Lung (tissue), 12 donors: ENCODE results near the gene SPON2. TPM values are rescaled to one million over a fixed set of nuclear protein-coding genes. Genes with fewer than 3 reads are reported as not detected.

Experiments
- ATAC-seq: fragments of 200-7000 bp; cut with Tn5 transposase; one replicate; pipeline ENCODE4 v1.9.1; 2020; ENCODE audit warnings: moderate number of reproducible peaks; ENCODE audit not compliant: insufficient read depth, low FRiP score
- DNase-seq, 3 donors: peaks; one replicate each; pipeline ENCODE4 v3.0.0-alpha.2; 2013 to 2017
- H3K27ac ChIP-seq, 2 donors: one replicate each; pipeline ENCODE4 v1.5.1; 2013; ENCODE audit warnings: mild to moderate bottlenecking in 2 of 2, moderate library complexity in 2 of 2, control low read depth in 1 of 2, inconsistent platforms in 1 of 2, low read depth in 1 of 2, low read length in 1 of 2
- H3K27me3 ChIP-seq, 3 donors: one replicate each; pipeline ENCODE4 v1.5.1; 2013; ENCODE audit warnings: low read length in 2 of 3; ENCODE audit not compliant: control insufficient read depth in 3 of 3, insufficient read depth in 3 of 3
- H3K36me3 ChIP-seq, 4 donors: one replicate each; pipeline ENCODE4 v1.5.1; 2013; ENCODE audit warnings: low read length in 4 of 4, mild to moderate bottlenecking in 1 of 4, moderate library complexity in 1 of 4; ENCODE audit not compliant: control insufficient read depth in 4 of 4, insufficient read depth in 4 of 4
- H3K4me1 ChIP-seq, 5 donors: one replicate each; pipeline ENCODE4 v1.5.1; 2013; ENCODE audit warnings: low read length in 5 of 5, mild to moderate bottlenecking in 2 of 5, moderate library complexity in 1 of 5; ENCODE audit not compliant: control insufficient read depth in 5 of 5, insufficient read depth in 5 of 5
- H3K4me3 ChIP-seq: one replicate; pipeline ENCODE4 v1.5.1; 2013; ENCODE audit warnings: mild to moderate bottlenecking, control low read depth, moderate library complexity
- H3K9ac ChIP-seq, 2 donors: one replicate each; pipeline ENCODE4 v1.5.1; 2013; ENCODE audit warnings: low read length in 2 of 2, control low read depth in 1 of 2; ENCODE audit not compliant: insufficient read depth in 1 of 2
- H3K9me3 ChIP-seq, 4 donors: one replicate each; pipeline ENCODE4 v1.5.1; 2013; ENCODE audit warnings: low read length in 3 of 4, mild to moderate bottlenecking in 1 of 4, moderate library complexity in 1 of 4; ENCODE audit not compliant: control insufficient read depth in 4 of 4, insufficient read depth in 3 of 4
- WGBS, 2 donors: extraction: QIAGEN DNeasy Blood & Tissue Kit; methylation state at CpG; one replicate each; pipeline ENCODE4 v1.1.7; 2013; 5-methylcytosine and 5-hydroxymethylcytosine counted together
- polyA plus RNA-seq, 2 donors: library from polyadenylated mRNA; stranded (reverse); fragments of 200-250 nt; gene quantifications; one replicate each; pipeline ENCODE4 v1.2.1, GENCODE V29; 2013
- total RNA-seq, 2 donors: library from RNA; depleted of rRNA in 1 of 2; stranded (reverse); fragments of >200 nt in 1 of 2; gene quantifications; one replicate each; pipeline ENCODE4 v1.2.1, GENCODE V29; 2014 to 2021
- TF ChIP-seq, protein P1 (sequence below): IDR thresholded peaks from 2 replicates; pipeline ENCODE4 v1.5.1; 2012; ENCODE audit warnings: mild to moderate bottlenecking; ENCODE audit errors: control extremely low read depth, extremely low read depth
- donor health status: control.
- donor health status: control.
- donor health status: Bipolar disorder and iron deficiency.
- donor health status: healthy.
- donor health status: DM: yes; HTN: yes; CAD: no.

The SPON2 gene
- total and polyA plus RNA-seq, 4 donors, result 21.0 to 106 (median 68.5) TPM

DNA sequence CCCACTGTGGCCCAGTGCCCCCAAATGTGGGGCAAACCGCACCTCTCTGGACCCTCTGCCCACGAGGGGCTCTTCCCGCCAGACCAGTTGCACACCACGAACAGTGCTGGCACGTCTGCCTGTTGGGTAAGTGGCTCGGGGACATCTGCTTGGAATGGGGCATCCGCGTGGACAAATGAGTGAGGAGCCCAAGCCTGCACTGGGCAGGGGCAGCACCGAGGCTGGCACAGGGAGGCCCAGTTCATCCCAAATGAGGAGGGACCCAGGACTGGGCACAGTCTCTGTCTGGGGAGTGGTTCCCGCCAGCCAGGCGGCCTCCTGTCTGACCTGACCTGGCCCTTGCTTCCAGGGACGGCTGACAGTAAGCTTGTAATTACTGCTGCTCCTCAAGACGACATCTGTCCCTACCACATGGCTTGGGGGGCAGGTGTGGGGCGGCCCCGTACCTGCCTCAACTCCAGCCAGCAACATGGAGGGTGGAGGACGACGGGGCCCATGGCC is 3.2 kb downstream of the SPON2 start:
- Histone ChIP-seq H3K27ac (no peak overlapping the region), H3K9ac (no peak overlapping the region), H3K9me3 (no peaks in the 10 kb centered on the region), H3K4me3 (no peak overlapping the region), H3K4me1 (peaks cover 0 to 30% (median 6%) of the 10 kb centered on the region in 5 donors), H3K27me3 (peaks cover 0 to 31% (median 6%) of the 10 kb centered on the region in 3 donors), H3K36me3 (no peaks in the 10 kb centered on the region)
- ATAC-seq (no peak), DNase-seq (no peak)
- TF ChIP-seq, protein P1, sequence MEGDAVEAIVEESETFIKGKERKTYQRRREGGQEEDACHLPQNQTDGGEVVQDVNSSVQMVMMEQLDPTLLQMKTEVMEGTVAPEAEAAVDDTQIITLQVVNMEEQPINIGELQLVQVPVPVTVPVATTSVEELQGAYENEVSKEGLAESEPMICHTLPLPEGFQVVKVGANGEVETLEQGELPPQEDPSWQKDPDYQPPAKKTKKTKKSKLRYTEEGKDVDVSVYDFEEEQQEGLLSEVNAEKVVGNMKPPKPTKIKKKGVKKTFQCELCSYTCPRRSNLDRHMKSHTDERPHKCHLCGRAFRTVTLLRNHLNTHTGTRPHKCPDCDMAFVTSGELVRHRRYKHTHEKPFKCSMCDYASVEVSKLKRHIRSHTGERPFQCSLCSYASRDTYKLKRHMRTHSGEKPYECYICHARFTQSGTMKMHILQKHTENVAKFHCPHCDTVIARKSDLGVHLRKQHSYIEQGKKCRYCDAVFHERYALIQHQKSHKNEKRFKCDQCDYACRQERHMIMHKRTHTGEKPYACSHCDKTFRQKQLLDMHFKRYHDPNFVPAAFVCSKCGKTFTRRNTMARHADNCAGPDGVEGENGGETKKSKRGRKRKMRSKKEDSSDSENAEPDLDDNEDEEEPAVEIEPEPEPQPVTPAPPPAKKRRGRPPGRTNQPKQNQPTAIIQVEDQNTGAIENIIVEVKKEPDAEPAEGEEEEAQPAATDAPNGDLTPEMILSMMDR, result no peak
- 92 to 94% methylated on average over 17 of the region's 17 CpGs for WGBS, 2 donors

DNA sequence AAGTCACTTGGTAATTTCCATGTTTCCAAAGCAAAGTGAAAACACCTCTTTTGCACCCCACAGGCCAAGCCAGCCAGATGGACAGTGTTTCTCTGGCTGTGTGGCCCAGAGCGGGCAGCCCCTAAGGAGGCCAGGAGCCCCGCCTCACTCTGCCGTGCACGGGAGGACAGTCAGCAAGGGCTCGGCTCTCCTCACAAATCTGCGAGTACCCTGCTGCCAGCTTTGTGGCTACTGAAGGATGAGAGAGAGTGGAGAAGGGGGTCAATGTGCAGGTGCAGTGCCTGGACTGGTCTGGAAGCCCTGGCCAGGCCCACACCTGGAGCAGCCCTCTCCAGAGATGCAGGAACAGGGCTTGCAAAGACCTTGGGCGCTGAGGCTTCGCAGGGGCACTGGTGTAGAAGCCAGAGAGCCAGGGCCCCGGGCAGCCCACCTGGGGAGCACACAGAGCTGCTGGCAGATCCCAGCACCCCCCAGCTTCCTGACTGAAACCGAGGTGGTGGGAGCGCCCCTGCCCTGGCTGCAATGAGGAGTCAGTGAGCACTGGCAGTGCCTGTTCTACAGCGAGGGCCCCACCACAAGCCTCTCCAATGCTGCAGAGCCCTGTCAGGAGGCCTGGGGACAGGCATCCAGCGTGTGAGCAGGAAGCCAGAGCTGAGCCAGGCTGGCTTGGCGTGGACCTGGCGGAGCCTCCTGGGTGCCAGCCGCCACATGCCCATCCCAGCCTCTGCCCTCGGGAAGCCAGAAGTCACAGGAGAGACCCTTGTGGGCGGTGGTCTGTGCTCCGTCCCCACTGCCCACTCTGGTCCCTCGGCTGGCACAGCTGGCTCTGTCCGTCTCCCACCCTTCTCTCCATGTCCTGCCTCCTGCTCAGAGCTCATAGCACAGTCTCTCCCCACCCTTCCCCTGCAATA is 3.9 kb downstream of the SPON2 start:
- Histone ChIP-seq H3K36me3 (no peaks in the 10 kb centered on the region), H3K27me3 (peaks cover 0 to 30% (median 6%) of the 10 kb centered on the region in 3 donors), H3K9me3 (no peaks in the 10 kb centered on the region), H3K27ac (no peak overlapping the region), H3K4me3 (no peak overlapping the region), H3K9ac (no peak overlapping the region), H3K4me1 (peaks cover 0 to 24% (median 6%) of the 10 kb centered on the region in 5 donors)
- TF ChIP-seq, protein P1, result no peak
- no peak for DNase-seq
- ATAC-seq, result no peak
- 85 to 88% methylated on average over 20 to 21 of the region's 21 CpGs for WGBS, 2 donors

DNA sequence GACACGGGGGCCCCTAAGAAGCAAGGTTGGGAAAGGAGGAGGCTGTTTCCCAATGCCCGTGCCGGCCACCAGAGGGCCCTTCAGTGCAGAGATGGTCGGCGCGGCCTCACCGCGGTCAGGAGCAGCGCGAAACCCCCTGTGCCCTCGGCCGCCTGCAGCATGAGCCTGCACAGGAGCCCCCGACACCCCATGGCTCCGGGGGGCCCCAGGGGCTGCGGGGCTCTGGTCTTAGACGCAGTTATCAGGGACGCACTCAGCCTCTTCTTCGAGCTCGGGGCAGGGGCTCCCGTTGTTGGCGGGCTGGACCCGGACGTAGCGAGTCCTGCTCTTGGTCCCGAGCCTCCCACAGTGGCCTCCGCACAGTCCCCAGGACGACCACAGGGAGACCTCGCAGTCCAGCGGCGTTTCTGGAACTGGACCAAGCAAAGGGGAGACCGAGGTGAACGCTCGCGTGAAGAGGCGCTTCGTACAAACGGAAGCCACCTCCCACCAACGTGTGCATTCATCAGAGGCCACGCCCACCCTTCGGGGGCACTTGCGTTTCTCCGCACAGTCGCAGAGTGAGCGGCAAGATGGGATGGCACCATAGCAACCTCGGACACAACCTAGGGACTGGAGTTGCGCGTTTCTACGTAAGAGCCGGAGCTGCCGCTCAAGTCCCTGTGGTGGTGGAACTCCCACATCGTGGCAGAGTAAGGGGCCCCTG is 5.0 kb downstream of the SPON2 start:
- TF ChIP-seq, protein P1, result peak; percentile 86
- Histone ChIP-seq H3K36me3 (no peaks in the 10 kb centered on the region), H3K9ac (no peak overlapping the region), H3K27ac (peak overlapping the region in 1 of 2 donors; percentile 23), H3K4me1 (peaks cover 0 to 18% (median 0%) of the 10 kb centered on the region in 5 donors), H3K4me3 (peak overlapping the region; percentile 20), H3K27me3 (peaks cover 0 to 29% (median 6%) of the 10 kb centered on the region in 3 donors), H3K9me3 (no peaks in the 10 kb centered on the region)
- ATAC-seq (peak; percentile 88), DNase-seq (peak; percentile 84 to 89 (median 86))
- 3 to 4% methylated on average over 51 of the region's 51 CpGs for WGBS, 2 donors
